GM08714 (cell line): ENCODE results near the gene PUM1.
"Not testable (repeated sequence)": the region's sequence is repeated elsewhere in the genome, so short reads cannot be mapped to it uniquely, and the experiment has no call there.

Experiments used
- H3K4me3 ChIP-seq: fragments of 200-500 bp; sonication (Bioruptor generic); 2 replicates; pipeline ENCODE4 v1.5.1; 2014; ENCODE audit warnings: mild to moderate bottlenecking, low read length, inconsistent platforms
- ZNF274 ChIP-seq: IDR thresholded peaks from 2 replicates; pipeline ENCODE4 v1.6.1; 2012; ENCODE audit warnings: mild to moderate bottlenecking, low read depth, low read length

PUM1 gene

GRCh38 chr1:30962609-30963508 lies 102.7 kb downstream of the PUM1 start:
- H3K4me3 ChIP-seq, result no peak overlapping the region; the same call in 1 of the 2 replicates
- no peak for TF ChIP-seq ZNF274

DNA sequence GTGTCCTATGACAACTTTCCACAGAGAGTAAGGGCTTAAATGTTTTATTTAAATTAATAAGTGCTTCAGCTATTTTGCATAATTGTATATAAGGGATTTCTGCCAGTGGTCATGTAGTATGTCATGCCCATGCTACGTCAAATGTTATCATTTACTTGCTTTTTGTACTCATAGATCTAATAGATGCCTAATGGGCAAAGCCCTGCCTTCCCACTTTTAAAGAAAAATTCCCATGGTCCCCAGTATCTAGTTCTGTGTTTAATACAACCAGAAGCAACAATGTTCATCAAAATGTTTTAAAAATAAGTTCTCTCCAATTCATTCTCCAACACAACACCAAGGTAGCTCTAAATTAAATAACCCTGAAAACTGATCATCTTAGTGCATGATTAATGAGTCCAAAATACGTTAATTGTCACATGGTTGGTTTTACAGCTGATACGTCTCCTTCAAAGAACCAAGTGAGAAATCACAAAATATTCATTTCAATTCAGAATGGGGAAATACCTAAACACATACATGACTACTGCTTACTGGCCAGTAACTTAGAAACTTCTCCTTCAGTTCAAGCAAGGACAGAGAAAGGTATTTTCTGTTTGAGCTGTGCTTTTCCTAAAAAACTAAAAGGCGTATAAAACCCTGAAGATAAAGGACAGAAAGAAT lies 107.8 kb downstream of the PUM1 start:
- TF ChIP-seq ZNF274, result no peak
- no peak overlapping the region for H3K4me3 ChIP-seq

- TF ChIP-seq ZNF274, result no peak
Measured at GRCh38 chr1:30955448-30956015, 110.0 kb downstream of the PUM1 start.

GRCh38 chr1:30953685-30954084 lies 111.8 kb downstream of the PUM1 start:
- TF ChIP-seq ZNF274, result no peak
- H3K4me3 ChIP-seq, result no peak overlapping the region

More at GRCh38 chr1:30955448-30956015, 110.0 kb downstream of the PUM1 start:
- no peak overlapping the region for H3K4me3 ChIP-seq

DNA sequence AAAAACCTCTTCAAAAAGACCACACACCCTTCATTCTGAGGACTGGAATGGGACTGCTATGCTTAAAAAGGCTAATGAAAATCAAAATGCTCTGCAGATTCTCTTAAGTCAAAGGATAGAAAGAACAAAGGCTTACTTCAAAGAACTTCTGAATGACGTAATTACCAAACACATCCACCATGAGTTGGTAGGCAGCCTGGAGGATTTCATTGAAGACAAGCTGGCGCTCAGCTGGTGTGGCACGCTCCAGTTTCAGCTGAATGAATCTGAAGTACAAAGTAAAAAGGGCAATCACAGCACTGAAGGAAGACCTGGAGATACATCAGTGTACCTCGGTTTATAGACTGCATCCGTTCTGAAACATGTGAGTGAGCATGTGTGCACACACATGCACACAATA lies 113.4 kb downstream of the PUM1 start:
- TF ChIP-seq ZNF274, result no peak
- H3K4me3 ChIP-seq, result no peak overlapping the region

- no peak for TF ChIP-seq ZNF274
- H3K4me3 ChIP-seq, result no peak overlapping the region
Measured at GRCh38 chr1:30950700-30951099, 114.8 kb downstream of the PUM1 start.

DNA sequence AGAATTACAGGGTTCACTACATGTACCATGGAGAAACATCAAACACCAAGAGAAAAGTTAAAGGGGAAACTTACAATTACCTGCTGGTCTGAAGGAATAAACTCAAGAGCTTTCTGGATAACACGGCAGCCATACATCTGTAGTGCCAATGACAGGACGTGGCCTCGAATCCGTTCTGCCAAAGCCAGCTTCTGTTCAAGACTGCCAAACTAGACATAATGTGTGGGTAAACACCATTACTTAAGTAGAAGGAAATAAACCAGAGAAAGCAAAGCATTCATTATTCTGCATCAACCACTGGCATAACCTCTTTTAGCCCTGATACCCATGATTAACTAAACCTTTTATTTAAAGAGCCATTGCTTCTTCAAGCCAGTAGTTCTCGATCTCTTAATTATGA lies 115.5 kb downstream of the PUM1 start:
- H3K4me3 ChIP-seq, result no peak overlapping the region
- TF ChIP-seq ZNF274, result no peak

DNA sequence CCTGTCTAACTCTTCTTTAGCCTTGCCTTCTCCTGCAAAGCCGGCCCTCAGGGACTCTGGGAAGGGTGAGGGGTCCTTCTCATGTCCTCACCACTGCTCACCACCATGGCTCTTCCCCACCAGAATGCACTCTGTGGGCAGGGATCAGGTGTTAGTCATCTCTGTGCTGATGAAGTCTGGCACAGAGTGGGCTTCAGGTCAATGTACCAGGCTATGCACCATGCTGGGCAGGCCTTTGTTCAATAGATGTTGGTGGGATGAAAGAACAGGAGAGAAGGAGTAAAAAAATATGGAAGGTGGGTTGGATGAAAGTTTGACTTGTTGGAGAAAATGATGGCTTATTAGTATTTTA lies 116.1 kb downstream of the PUM1 start:
- not testable (repeated sequence) for H3K4me3 ChIP-seq

DNA sequence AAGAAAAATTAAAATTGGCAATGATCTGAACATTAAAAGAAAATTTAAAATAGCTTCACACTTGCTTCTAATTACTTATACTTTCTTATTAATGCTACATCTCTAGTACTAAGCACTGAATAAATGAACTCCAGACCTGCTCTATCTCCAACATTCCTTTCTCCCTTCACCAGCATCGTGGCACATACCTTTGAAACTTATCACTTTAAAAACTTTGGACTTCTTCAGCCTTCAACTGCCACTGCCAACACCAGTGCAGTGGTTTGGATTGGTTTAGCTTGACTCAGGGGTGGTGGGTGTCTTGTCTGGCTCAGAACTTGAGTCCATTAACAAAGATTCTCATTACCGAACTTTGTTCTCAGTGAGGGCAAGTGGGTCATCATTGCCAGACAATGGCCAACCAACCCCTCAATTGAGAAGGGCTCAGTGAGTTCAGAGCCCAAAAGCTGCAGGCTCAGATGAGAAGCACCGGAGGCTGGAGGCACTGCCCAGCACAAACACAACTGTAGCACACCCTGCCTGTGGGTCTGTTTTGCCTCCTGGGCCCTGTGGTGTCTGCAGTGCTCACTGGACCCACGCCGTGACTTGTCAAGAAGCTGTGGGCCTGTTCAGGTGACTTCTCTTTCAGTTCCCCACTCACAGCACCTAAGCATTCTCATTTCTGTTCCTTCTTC lies 116.6 kb downstream of the PUM1 start:
- not testable (repeated sequence) for H3K4me3 ChIP-seq

GRCh38 chr1:30948278-30948677 lies 117.2 kb downstream of the PUM1 start:
- no peak overlapping the region for H3K4me3 ChIP-seq
- TF ChIP-seq ZNF274, result no peak

DNA sequence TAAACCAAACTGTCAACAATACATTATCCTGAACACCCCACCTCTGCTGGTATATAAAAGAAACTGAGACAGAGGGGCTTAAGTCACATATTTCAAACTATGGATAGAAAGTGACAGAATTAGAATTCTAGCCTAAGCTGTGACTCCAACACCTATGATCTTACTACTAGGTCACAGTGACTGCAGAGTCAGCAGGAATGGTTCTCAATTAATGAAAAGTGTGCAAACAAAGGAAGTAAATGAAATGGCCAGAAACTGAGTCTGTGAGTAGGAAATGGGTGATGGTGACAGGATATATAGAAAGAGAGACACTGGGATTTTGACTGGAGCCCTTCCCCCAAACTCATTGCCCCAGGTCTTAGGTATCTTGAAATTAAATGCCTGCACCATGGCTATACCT lies 118.3 kb downstream of the PUM1 start:
- no peak overlapping the region for H3K4me3 ChIP-seq
- no peak for TF ChIP-seq ZNF274

DNA sequence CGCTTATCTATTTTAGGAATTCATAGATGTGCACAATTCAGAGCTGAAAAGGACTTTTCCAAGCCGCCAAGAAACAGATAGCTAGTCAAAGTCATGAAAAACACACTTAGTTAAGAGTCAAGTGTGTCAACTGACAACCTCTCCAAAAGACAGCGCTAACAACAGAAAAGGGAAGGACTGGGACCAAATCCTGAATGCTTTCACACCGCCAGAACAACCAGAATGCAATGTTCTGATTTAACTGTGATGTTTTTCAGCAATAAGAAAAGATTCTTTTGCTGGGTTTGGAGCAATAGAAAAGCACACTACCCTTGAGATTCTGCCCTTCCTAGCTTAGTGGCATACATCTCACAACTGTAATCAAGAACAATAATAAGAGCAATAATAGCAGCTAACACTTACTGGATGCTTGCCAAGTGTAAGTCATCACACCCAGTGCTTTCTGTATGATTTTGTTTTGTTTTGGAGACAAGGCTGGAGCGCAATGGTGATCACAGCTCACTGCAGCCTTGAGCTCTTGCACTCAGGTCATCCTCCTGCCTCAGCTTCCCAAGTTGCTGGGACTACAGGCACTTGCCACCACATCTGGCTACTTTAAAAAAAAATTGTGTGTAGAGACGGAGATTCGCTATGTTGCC lies 123.1 kb downstream of the PUM1 start:
- TF ChIP-seq ZNF274, result no peak
- H3K4me3 ChIP-seq, result no peak overlapping the region

DNA sequence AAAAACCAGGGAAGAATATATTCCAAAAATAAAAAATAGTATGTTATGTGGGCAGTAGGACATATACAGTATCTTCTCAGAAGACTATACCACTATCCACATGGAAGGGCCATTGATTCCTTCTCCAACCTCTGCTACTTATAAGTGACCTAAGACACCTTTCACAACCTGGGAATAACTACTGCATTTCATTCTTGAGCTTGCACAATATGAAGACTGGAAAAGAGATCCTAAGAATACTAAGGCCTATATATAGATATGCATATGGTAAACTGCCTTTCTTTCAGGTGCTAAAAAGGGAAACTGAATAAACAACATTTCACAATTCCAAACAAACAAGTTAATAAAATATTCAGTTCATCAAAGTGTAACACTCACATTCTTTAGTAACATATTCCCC lies 125.0 kb downstream of the PUM1 start:
- TF ChIP-seq ZNF274, result no peak
- no peak overlapping the region for H3K4me3 ChIP-seq

- no peak for TF ChIP-seq ZNF274
- H3K4me3 ChIP-seq, result no peak overlapping the region
Measured at GRCh38 chr1:30936541-30937171, 128.9 kb downstream of the PUM1 start.

DNA sequence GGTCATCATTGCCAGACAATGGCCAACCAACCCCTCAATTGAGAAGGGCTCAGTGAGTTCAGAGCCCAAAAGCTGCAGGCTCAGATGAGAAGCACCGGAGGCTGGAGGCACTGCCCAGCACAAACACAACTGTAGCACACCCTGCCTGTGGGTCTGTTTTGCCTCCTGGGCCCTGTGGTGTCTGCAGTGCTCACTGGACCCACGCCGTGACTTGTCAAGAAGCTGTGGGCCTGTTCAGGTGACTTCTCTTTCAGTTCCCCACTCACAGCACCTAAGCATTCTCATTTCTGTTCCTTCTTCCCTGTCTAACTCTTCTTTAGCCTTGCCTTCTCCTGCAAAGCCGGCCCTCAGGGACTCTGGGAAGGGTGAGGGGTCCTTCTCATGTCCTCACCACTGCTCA lies 129.8 kb downstream of the PUM1 start:
- not testable (repeated sequence) for H3K4me3 ChIP-seq
